OCI-LY1 (cell line): ENCODE data around the gene SMAD1.

Experiments
- H2AFZ ChIP-seq: fragments of 200-600 bp; sonication (generic), shearing (Covaris generic); 2 replicates; pipeline ENCODE4 v1.6.0; 2014; ENCODE audit warnings: antibody characterized with exemption, mild to moderate bottlenecking, low read length
- H3F3A ChIP-seq: fragments of 200-600 bp; sonication (generic), shearing (Covaris generic); 2 replicates; pipeline ENCODE4 v1.6.0; 2014; ENCODE audit warnings: mild to moderate bottlenecking, antibody characterized with exemption, low read length, moderate library complexity; ENCODE audit not compliant: insufficient read depth
- H3K27ac ChIP-seq: fragments of 200-600 bp; sonication (generic); 2 replicates; pipeline ENCODE4 v1.5.1; 2014; ENCODE audit warnings: low read length, mixed run types, mild to moderate bottlenecking, low read depth; ENCODE audit not compliant: poor library complexity, severe bottlenecking
- H3K27me3 ChIP-seq: fragments of 200-600 bp; sonication (generic); 2 replicates; pipeline ENCODE4 v1.6.0; 2014; ENCODE audit warnings: antibody characterized with exemption, mild to moderate bottlenecking, low read length, moderate library complexity; ENCODE audit not compliant: insufficient read depth
- H3K36me3 ChIP-seq: fragments of 200-600 bp; sonication (generic); 2 replicates; pipeline ENCODE4 v1.6.1; 2014; ENCODE audit warnings: mild to moderate bottlenecking, antibody characterized with exemption, low read length, moderate library complexity, mixed read lengths; ENCODE audit not compliant: insufficient read depth
- H3K4me1 ChIP-seq: fragments of 200-600 bp; sonication (generic); 2 replicates; pipeline ENCODE4 v1.5.1; 2014; ENCODE audit warnings: mild to moderate bottlenecking, low read length, moderate library complexity; ENCODE audit not compliant: insufficient read depth, severe bottlenecking
- H3K4me2 ChIP-seq: fragments of 200-600 bp; sonication (generic), shearing (Covaris generic); 2 replicates; pipeline ENCODE4 v1.6.1; 2014; ENCODE audit warnings: low read length
- H3K4me3 ChIP-seq: fragments of 200-600 bp; sonication (generic); 2 replicates; pipeline ENCODE4 v1.5.1; 2014; ENCODE audit warnings: low read length, low read depth, mild to moderate bottlenecking, mixed read lengths; ENCODE audit not compliant: poor library complexity, severe bottlenecking
- H3K79me2 ChIP-seq: fragments of 200-600 bp; shearing (Covaris generic); 2 replicates; pipeline ENCODE4 v1.6.1; 2016; ENCODE audit warnings: mixed run types, low read length, mixed read lengths; ENCODE audit not compliant: insufficient read depth
- H3K9ac ChIP-seq: fragments of 200-600 bp; sonication (generic), shearing (Covaris generic); 2 replicates; pipeline ENCODE4 v1.6.1; 2014; ENCODE audit warnings: mild to moderate bottlenecking, low read length, mixed read lengths
- H3K9me2 ChIP-seq: fragments of 200-600 bp; sonication (generic), shearing (Covaris generic); 2 replicates; pipeline ENCODE4 v1.6.1; 2014; ENCODE audit warnings: low read depth, mild to moderate bottlenecking, low read length, mixed read lengths
- H3K9me3 ChIP-seq: fragments of 200-600 bp; shearing (Covaris generic); 2 replicates; pipeline ENCODE4 v1.6.1; 2014; ENCODE audit warnings: low read length, mixed read lengths
- H4K20me1 ChIP-seq: fragments of 200-600 bp; sonication (generic), shearing (Covaris generic); 2 replicates; pipeline ENCODE4 v1.6.0; 2016; ENCODE audit warnings: mild to moderate bottlenecking, low read length; ENCODE audit not compliant: insufficient read depth
- EZH2 ChIP-seq: fragments of 200-600 bp; sonication (generic), shearing (Covaris generic); IDR thresholded peaks from 2 replicates; pipeline ENCODE4 v1.8.0; 2017; ENCODE audit warnings: borderline replicate concordance, mixed run types, mild to moderate bottlenecking, antibody characterized with exemption, low read length, moderate library complexity, mixed read lengths
- TF ChIP-seq, protein P1 (sequence below): fragments of 200-600 bp; sonication (generic), shearing (Covaris generic); IDR thresholded peaks from 2 replicates; pipeline ENCODE4 v1.5.1; 2017; ENCODE audit warnings: mild to moderate bottlenecking, antibody characterized with exemption, low read length, moderate library complexity, mixed read lengths

The SMAD1 gene

DNA sequence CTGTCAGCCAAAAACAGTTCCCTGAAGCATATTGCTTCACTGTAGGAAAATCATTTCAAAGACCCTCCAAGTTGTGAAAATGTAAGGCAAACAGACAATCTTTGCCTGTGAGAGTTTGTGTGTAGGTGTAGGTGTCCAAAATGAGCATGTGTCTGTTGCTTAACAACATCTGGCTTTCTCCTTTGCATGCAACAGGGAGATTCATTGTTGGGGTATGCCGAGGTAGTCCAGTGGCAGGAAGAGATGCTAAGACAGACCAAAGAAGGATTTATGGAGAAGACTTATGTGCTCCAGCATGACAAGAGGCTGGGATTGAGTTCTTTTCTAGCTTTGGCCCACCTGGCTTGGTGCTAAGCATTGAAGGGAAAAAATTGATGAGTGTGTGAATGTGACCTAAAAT is 29.8 kb upstream of the SMAD1 start:
- no peaks in the 10 kb centered on the region for H3K79me2 ChIP-seq
- no peak overlapping the region for H3K9ac ChIP-seq
- no peaks in the 10 kb centered on the region for H4K20me1 ChIP-seq
- no peaks in the 10 kb centered on the region for H3K27me3 ChIP-seq
- H3K9me3 ChIP-seq, result peaks cover 3% of the 10 kb centered on the region; the same call in 1 of the 2 replicates
- H3K4me2 ChIP-seq, result no peak overlapping the region
- H3K9me2 ChIP-seq, result no peaks in the 10 kb centered on the region
- no peaks in the 10 kb centered on the region for H3K4me1 ChIP-seq
- no peaks in the 10 kb centered on the region for H3F3A ChIP-seq
- TF ChIP-seq, protein P1, sequence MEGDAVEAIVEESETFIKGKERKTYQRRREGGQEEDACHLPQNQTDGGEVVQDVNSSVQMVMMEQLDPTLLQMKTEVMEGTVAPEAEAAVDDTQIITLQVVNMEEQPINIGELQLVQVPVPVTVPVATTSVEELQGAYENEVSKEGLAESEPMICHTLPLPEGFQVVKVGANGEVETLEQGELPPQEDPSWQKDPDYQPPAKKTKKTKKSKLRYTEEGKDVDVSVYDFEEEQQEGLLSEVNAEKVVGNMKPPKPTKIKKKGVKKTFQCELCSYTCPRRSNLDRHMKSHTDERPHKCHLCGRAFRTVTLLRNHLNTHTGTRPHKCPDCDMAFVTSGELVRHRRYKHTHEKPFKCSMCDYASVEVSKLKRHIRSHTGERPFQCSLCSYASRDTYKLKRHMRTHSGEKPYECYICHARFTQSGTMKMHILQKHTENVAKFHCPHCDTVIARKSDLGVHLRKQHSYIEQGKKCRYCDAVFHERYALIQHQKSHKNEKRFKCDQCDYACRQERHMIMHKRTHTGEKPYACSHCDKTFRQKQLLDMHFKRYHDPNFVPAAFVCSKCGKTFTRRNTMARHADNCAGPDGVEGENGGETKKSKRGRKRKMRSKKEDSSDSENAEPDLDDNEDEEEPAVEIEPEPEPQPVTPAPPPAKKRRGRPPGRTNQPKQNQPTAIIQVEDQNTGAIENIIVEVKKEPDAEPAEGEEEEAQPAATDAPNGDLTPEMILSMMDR, result no peak
- no peak for TF ChIP-seq EZH2
- H3K36me3 ChIP-seq, result no peaks in the 10 kb centered on the region; the same call in 1 of the 2 replicates
- H2AFZ ChIP-seq, result no peak overlapping the region
- H3K4me3 ChIP-seq, result no peak overlapping the region
- no peak overlapping the region for H3K27ac ChIP-seq

DNA sequence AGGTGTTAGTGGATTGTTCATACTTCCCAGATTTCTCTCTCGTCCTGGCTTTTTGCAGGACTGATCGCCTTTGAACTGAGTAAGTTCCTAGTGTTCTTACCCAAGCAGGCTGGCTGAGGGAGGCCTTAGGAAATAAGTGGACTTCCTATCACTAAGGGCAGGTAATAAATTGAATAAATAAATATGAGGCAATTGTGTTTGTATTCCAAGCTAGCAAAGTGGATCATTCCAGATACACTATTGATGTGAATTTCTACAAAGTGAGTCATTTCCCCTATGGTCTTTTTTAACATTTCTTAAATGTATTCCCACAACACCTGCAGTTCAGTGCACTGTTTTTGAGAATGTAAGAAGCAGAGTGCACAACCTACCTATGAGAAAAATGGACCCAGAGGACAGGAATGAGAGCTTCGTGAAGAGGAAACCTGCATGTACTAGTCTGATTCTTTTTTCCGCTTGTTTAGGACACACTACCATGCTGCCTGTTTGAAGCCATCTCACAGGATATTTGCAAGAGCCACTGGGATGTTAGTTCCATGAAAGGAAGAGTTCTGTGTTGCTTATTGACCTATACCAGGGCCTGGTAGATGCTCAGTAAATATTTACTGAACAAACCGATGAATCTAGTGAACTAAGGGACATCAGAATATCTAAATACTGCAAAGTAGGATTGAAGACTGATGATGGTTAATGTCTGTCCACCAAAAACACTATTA is 29.0 kb upstream of the SMAD1 start:
- no peaks in the 10 kb centered on the region for H3K79me2 ChIP-seq
- no peak overlapping the region for H3K9ac ChIP-seq
- no peak overlapping the region for H3K4me2 ChIP-seq
- no peaks in the 10 kb centered on the region; the same call in 1 of the 2 replicates for H3K36me3 ChIP-seq
- H3K9me3 ChIP-seq, result peaks cover 3% of the 10 kb centered on the region; the same call in 1 of the 2 replicates
- H3K9me2 ChIP-seq, result no peaks in the 10 kb centered on the region
- no peak overlapping the region for H3K27ac ChIP-seq
- no peak overlapping the region for H3K4me3 ChIP-seq
- TF ChIP-seq EZH2, result no peak
- TF ChIP-seq, protein P1, result no peak
- H3K4me1 ChIP-seq, result no peaks in the 10 kb centered on the region
- H4K20me1 ChIP-seq, result no peaks in the 10 kb centered on the region
- H3K27me3 ChIP-seq, result no peaks in the 10 kb centered on the region
- H2AFZ ChIP-seq, result no peak overlapping the region
- no peaks in the 10 kb centered on the region for H3F3A ChIP-seq

DNA sequence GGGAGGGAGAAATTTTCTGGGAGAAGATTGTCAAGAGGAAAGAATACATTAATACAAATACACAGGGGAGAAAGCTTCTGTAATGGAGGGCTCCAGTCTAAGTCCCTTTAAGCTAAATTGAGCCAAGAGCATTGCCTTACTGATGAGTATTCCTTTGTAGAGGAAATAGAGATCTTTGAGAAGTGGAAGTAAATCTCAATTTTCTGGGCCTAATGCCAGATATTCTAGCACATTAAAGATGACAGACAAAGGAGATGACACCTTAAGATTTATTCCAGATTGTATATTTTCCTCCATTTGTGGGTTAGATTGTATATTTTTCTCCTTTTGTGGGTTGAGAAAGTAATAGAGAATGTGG is 28.5 kb upstream of the SMAD1 start:
- Histone ChIP-seq H3K36me3 (no peaks in the 10 kb centered on the region; the same call in 1 of the 2 replicates), H3K4me2 (no peak overlapping the region), H2AFZ (no peak overlapping the region), H3K9me2 (no peaks in the 10 kb centered on the region), H3K4me3 (no peak overlapping the region), H3K4me1 (no peaks in the 10 kb centered on the region), H3K9ac (no peak overlapping the region), H3K27ac (no peak overlapping the region), H3K27me3 (no peaks in the 10 kb centered on the region), H3K79me2 (no peaks in the 10 kb centered on the region), H3K9me3 (peaks cover 3% of the 10 kb centered on the region; the same call in 1 of the 2 replicates), H4K20me1 (no peaks in the 10 kb centered on the region), H3F3A (no peaks in the 10 kb centered on the region)
- TF ChIP-seq, protein P1, result no peak
- TF ChIP-seq EZH2, result no peak
